Hippocampal formation (tissue), 2 donors: ENCODE measurements around the gene ECT2L.

Source experiments
- DNase-seq, 2 donors: peaks; one replicate each; lab custom pipeline; 2025; lab: John Stamatoyannopoulos, UW

Gene ECT2L, protein sequence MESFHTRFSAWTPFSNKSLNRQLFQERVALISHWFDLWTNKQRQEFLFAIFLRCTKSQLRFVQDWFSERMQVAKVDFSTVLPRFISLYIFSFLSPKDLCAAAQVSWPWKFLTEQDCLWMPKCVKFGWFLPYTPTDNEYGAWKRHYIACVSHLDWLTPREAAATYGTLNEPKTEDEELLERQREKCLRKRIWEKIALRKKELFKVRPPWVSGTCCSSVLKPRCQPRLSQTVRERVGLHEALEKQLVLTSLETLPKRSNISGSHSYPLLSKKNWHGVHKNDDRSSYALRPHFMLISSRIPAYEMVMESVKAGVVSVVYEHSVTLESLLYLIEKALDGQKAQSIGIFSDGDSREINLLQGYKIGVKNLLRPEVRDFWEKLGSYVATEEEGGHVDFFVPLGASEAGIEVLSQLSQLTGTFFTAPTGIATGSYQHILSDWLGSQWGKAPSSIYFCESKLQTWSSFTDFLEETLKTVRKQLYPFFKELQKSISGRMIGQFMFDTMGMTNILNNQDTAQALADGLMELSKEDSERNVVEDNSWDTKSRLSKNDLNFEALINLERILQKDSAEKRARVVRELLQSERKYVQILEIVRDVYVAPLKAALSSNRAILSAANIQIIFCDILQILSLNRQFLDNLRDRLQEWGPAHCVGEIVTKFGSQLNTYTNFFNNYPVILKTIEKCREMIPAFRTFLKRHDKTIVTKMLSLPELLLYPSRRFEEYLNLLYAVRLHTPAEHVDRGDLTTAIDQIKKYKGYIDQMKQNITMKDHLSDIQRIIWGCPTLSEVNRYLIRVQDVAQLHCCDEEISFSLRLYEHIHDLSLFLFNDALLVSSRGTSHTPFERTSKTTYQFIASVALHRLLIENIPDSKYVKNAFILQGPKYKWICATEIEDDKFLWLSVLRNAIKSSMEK

DNA sequence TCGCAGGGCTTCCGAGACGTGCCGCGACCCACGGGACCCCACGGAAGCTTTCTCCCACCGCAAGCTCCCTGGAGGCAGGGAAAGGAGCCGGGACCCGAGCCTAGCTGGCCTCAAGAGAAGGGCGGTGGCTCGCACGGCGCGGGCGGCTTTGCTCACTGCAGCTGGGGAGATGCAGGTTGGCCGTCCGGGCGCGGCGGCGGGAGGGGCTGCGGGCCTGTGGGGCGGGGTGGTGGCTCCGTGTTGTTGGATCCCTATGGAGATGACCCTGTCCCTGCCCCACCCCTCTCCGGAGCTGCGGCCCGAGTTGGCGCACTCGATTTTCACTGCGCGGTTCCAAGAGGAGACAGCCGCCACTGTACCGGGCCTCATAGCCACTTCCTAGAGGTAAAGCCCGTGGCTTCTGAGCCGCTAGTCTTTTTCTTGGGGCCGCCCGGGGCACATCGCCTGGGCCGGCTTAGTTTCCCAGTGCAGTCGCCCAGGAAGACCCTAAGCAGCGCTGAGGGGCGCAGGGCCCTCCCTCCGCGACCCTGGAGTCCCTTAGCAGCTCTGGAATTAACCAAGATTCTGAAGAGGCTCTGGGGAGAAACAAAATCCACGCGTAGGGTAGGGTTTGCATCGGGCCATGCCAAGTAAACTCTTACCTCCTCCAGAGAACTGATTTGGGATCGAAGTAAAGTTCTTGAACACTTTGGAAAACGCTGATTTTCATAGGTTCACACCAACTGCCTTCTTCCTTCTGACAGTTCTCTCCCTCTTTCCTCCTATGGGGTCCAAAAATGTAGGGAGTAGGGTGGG is at the start of gene ECT2L:
TSS of gene ECT2L (plus strand) at position 279 of the 795 bp plus-strand sequence. CDS start 17,188 bp downstream, outside the sequence.
- no peak for DNase-seq

GRCh38 chr6:138752017-138752416 is 43.9 kb upstream of the ECT2L start:
- no peak for DNase-seq

DNA sequence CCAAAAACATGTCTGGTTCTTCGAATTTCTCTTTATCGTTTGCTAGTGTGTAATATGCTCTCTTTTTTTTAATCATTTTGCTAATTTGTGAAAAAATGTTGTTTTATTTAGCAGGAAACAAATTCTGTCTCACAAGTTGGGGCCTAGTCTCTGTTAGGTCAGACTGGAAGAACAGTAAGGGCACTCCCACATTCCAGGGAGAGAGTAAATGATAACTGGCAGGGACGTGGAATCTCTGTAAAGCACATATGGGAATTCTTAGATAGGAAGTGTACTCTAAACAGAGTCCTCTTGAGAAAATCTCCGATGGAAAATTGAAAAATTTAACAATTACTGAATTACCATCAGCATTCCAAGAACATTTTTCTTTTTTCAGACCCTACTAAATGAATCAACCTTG is 38.8 kb upstream of the ECT2L start:
- DNase-seq, result no peak

GRCh38 chr6:138765896-138766655 is 29.8 kb upstream of the ECT2L start:
- DNase-seq, result peak in 1 of 2 donors; percentile 62

DNA sequence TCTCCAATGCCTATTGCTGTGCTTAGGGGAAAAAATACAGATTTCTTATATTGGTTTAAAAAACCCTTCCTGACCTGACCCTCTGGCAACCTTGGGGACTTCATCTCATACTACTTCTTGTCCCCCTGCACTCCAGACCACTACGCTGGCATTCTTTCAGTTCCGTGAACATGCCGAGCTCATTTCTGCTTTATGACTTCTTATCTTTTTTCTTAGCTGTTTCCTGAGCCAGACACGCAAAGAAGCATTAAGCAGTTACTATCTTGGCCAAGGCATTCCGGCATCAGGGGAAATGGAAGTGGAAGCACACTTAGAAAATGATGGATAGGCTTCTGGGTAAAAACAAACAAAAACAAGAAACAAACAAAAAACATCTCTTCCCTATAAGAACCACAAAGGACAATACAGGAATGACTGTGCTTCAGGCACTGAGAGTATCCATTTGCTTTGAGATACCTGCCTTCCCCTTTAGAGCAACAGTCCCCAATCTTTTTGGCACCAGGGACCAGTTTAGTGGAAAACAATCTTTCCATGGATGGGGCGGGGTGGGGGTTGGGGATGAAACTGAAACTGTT is 26.7 kb upstream of the ECT2L start:
- DNase-seq, result no peak

DNA sequence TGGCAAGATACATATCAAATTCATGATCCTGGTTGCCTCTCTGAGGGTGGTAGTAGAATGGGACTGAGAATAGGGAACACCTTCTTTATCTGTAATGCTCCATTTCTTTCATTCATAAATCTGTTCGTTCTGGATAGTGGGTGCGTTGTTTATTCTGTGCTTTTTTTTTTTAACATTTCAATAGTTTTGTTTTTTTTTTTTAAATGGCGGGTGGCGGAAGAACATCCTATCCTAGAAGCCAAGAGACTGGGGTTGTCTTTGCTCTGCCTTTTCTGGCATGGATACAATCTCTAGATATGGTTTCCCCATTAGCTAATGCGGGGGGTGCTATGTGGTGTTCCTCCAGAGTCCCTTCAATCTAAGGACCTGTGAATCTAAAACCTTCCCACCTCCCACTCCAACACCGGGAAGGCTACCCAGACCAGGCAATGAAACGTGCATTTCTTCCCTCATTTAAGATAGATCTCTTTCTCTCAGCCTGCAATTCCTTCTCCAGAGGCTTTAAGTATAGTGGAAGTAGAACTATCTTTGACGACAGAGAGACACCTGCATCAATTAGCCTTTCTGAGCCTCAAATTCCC is 23.2 kb upstream of the ECT2L start:
- no peak for DNase-seq

DNA sequence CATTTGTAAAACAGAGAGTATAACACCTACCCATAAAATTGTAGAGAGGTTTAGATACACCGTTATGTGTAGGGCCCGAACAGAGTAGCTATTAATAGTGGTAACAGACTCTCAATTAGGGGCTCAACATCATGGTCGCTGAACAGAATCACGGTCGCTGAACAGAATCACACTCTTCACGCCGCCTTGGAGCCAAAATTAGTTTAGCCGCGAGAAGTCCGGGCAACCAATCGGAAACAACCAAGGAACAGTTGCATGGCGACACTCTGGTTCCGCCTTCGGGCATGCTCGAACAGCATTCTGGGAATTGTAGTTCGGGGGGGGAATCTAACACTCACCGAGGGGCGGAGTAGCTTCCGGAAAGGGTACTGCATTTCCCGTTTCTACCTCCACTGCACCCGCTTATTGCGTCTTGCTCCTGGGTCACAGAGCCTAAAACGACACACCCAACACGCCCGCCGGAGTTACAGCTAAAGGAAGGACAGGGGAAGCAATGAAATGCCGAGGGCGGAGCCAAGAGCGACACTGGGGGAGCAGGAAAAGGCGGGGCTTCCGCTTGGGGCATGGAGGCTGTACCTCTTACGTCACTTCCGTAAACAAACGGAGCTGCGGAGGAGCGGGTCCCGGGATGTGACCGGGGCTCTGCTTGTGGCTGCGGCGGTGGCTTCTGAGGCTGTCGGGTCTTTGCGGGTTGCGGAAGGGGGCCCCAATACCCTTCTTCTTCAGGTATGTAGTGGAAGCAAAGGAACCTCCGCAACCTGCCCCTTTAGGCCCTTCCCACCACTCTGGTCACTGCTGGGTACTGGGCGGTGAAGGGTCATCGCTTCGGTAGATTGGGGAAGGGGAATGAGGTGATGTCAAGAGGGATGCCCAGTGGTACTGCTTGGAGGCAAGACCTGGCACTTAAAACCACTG is 22.5 kb upstream of the ECT2L start, which contains the start of gene CCDC28A:
TSS of gene CCDC28A (plus strand) at position 593 of the 915 bp plus-strand sequence. CDS start 2,352 bp downstream, outside the sequence.
- DNase-seq, result peak; percentile 95 to 98

DNA sequence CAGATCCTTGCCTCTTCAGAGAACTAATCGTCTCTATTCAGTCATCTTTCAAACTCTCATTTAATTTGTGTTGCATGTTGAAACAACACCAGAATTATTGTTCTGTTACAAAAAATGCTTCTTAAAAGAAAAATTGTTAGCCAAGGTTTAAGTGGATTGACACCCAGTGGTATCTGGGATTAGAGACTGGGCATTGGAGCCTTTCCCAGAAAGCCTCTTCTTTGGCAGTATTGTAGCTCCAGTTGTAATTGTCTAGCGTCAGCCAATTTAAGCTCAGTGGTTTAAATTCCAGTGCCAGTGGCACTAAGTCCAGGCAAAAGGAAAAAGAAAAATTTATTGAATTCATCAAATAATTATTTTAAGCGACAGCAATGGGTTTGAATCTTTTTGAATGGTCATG is 21.5 kb upstream of the ECT2L start:
- DNase-seq, result peak in 1 of 2 donors; percentile 45

- no peak for DNase-seq
Observed at GRCh38 chr6:138776659-138777058, 19.2 kb upstream of the ECT2L start.

GRCh38 chr6:138778331-138778730 is 17.6 kb upstream of the ECT2L start:
- no peak for DNase-seq

- DNase-seq, result no peak
Observed at GRCh38 chr6:138782243-138782642, 13.6 kb upstream of the ECT2L start.

DNA sequence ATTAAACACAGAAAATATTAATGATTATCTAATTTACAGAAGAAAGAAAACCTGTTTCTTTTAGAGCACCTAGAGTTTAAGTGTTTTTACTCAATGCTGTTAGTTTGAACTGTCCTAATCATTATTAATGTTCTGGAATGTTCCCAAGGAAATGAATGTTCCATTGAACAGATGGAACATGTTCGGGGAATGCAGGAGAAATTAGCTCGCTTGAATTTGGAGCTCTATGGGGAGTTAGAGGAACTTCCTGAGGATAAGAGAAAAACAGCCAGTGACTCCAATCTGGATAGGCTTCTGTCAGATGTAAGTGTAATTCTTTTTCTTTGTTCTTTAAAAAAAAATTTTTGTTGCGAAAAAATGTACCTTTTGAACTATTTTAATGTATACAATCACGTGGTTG is 10.8 kb upstream of the ECT2L start:
- DNase-seq, result no peak

- DNase-seq, result peak in 1 of 2 donors; percentile 49
Observed at GRCh38 chr6:138785980-138786379, 9.9 kb upstream of the ECT2L start.

DNA sequence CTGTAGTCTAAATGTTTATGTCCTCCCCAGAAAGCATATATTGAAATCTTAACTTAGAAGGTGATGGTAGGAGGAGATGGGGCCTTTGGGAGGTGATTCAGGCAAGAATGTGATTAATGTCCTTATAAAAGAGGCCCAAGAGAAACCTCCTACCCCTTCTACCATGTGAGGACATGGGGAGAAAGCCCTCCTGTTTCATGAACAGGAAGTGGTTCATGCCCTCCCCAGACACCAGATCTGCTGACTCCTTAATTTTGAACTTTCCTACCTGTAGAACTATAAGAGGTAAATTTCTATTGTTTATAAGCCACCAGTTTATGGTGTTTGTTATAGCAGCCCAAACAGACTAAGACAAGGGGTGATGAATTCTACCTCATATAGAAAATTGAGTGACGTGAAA is 8.7 kb upstream of the ECT2L start:
- DNase-seq, result no peak

- no peak for DNase-seq
Observed at GRCh38 chr6:138796771-138797170, 884 bp downstream of the ECT2L start.

- no peak for DNase-seq
Observed at GRCh38 chr6:138797806-138798446, 2.0 kb downstream of the ECT2L start.

GRCh38 chr6:138800377-138801150 is 4.7 kb downstream of the ECT2L start:
- DNase-seq, result no peak

GRCh38 chr6:138803331-138803730 is 7.4 kb downstream of the ECT2L start:
- no peak for DNase-seq
